Stimulated activated CD8-positive, alpha-beta memory T cell treated with anti-CD3 and anti-CD28 coated beads, Interleukin-15, amount 100 ng/mL, for 48 hours (primary cell): Measurements from ENCODE around the gene DYNC1LI2.
"Not testable (repeated sequence)": the region's sequence is repeated elsewhere in the genome, so short reads cannot be mapped to it uniquely, and the experiment has no call there.

Source experiments
- DNase-seq, 2 donors: peaks; one replicate each; pipeline ENCODE4 v3.0.0-alpha.2; 2020; ENCODE audit warnings: low read depth in 2 of 2

DYNC1LI2 gene

GRCh38 chr16:66696669-66697630 is 54.5 kb downstream of the DYNC1LI2 start, which contains the start of gene CMTM4:
TSS of gene CMTM4 (minus strand) at chr16:66696743. CDS start at chr16:66696525, 218 bp downstream.
- peak; percentile 59 to 64 for DNase-seq

GRCh38 chr16:66695935-66696668 is 55.3 kb downstream of the DYNC1LI2 start:
- peak in 1 of 2 donors; percentile 9 for DNase-seq

- DNase-seq = no peak
These were observed 55.9 kb downstream of the DYNC1LI2 start for GRCh38 chr16:66695471-66695934.

- no peak for DNase-seq
These were observed 58.3 kb downstream of the DYNC1LI2 start for GRCh38 chr16:66693149-66693548.

- DNase-seq = no peak
These were observed 59.1 kb downstream of the DYNC1LI2 start for GRCh38 chr16:66692341-66692740.

GRCh38 chr16:66691234-66691633 is 60.2 kb downstream of the DYNC1LI2 start:
- no peak for DNase-seq

GRCh38 chr16:66690106-66690847 is 61.1 kb downstream of the DYNC1LI2 start:
- no peak for DNase-seq

GRCh38 chr16:66689282-66689681 is 62.1 kb downstream of the DYNC1LI2 start:
- DNase-seq = no peak

- DNase-seq = no peak
These were observed 63.3 kb downstream of the DYNC1LI2 start for GRCh38 chr16:66687906-66688625.

- not testable (repeated sequence) for DNase-seq
These were observed 65.8 kb downstream of the DYNC1LI2 start for GRCh38 chr16:66685501-66686115.

GRCh38 chr16:66682271-66682670 is 69.1 kb downstream of the DYNC1LI2 start:
- no peak for DNase-seq

- DNase-seq = no peak
These were observed 69.7 kb downstream of the DYNC1LI2 start for GRCh38 chr16:66681676-66682075.

- no peak for DNase-seq
These were observed 73.1 kb downstream of the DYNC1LI2 start for GRCh38 chr16:66678337-66678736.

GRCh38 chr16:66677836-66678235 is 73.6 kb downstream of the DYNC1LI2 start:
- DNase-seq = no peak

GRCh38 chr16:66677179-66677578 is 74.2 kb downstream of the DYNC1LI2 start:
- no peak for DNase-seq

GRCh38 chr16:66676599-66676998 is 74.8 kb downstream of the DYNC1LI2 start:
- no peak for DNase-seq

- no peak for DNase-seq
These were observed 77.7 kb downstream of the DYNC1LI2 start for GRCh38 chr16:66673691-66674090.
